ENCODE measurements around the gene RHBG.

DNA sequence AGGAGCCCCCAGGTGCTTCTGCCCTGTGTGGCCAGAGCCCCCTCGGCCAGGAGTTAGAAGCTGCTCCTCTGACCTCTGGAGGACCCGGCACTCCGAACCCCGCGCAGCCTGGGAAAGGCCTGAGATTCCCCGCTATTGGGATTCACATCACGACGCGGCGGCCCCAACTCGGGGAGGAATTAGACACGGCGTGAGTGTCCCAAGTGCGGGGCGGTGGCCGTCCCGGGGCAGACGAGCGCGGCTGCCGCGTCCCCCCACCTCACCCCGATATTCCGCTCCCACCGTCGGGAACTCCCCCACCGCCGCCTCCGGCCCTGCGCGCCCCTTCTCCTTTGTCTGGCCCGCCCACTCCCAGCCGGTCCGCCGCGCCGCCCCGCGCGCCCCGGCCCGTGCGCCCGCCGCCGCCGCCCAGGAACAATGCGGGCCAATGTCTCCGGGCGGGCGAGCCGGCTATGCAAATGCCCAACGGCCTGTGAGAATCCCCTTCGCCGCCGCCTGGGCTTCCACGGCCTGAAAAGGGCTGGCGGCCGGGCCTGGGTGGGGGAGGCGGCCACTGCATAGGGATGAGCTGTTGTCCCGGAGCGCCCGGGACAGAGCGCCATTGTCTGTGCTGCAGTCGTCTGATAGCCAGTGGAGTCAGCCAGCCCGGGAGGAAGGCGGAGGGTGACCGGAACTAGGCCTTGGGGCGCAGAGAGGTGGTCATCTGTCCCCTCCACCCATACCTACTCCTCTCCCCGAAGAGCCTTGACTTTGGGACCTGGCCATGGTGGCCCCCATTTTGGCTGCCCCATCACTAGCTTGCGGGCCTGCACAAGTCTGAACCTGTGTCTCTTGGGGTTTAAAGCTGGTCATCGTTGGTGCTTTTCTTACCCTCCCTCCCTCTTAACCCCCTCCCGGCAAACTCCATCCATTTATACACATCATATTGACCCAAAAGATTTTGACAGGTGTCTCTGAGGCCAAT lies 19.4 kb downstream of the RHBG start:
- TF ChIP-seq POLR2A (IDR thresholded peaks at IDR 0.05; ENCODE audit: low read length) (no peak), GATA1 (IDR thresholded peaks at IDR 0.05; ENCODE audit: low read depth, low read length) (no peak)

Measured in erythroblast (primary cell).